Measurements from ENCODE around the gene NPBWR2. TPM values are rescaled to one million over a fixed set of nuclear protein-coding genes. Genes with fewer than 3 reads are reported as not detected.

The NPBWR2 gene, protein sequence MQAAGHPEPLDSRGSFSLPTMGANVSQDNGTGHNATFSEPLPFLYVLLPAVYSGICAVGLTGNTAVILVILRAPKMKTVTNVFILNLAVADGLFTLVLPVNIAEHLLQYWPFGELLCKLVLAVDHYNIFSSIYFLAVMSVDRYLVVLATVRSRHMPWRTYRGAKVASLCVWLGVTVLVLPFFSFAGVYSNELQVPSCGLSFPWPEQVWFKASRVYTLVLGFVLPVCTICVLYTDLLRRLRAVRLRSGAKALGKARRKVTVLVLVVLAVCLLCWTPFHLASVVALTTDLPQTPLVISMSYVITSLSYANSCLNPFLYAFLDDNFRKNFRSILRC
- not detected for total RNA-seq (2013)
- polyA plus RNA-seq (not detected), polyA minus RNA-seq (not detected in 2 replicates), total RNA-seq (0 to 0.45 (median 0) reads per million in 11 experiments)

DNA sequence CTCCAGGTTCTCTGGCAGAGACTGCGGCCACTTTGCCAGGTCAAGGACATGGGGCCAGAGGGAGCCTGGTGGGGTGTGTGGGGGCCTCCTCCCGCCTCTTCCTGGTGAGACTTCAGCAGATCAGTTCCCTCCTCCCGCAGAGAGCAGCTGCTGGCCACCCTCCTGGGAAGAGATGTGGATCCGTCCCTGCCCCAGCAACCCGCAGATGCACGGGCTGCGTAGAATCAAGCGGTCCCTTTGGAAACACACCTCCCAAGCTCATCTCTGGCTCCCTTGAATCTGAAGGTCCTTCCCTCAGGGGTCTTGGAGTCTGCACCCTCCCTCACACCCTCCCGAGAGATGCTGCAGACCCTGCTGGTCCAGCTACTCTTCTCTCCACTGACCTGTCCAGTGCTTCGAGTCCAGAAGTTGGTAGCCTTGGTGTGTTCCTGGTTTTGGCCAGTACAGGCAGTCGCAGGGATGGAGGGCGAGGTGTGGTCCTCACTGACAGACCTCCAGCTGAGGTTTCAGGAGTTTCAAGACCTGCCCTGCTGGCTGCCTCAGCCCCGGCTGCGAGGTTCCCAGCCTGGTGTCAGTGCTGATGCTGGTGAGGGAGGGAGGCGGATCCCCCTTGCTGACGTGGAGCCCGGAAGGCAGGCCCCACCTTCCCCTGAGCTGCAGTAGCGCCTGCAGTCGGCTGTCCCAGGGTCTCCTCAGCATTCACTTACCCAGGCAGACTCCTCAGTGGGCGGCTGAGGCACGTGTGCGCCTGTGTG is at the start of gene NPBWR2:
Gene NPBWR2, minus strand, starts transcription at position 585 of the 755 bp plus-strand sequence. CDS start 734 bp downstream, outside the sequence.
- Histone ChIP-seq H3K27ac (ENCODE audit: low read depth in 1 of 2, low read length in 2 of 2) (no peak within 1 kb of the TSS), H3K27me3 (ENCODE audit: control insufficient read depth in 2 of 2, insufficient read depth in 2 of 2, low read length in 2 of 2) (peaks cover 3 to 16% of the 10 kb centered on the region in 2 donors), H3K9ac (ENCODE audit: insufficient read depth, low read length, poor library complexity, severe bottlenecking) (no peak within 1 kb of the TSS), H3K79me2 (ENCODE audit: insufficient read depth, low read length) (no peaks in the 10 kb centered on the region), H3K4me1 (ENCODE audit: control insufficient read depth in 1 of 2, insufficient read depth in 2 of 2, low read length in 2 of 2) (peaks cover 9 to 14% of the 10 kb centered on the region in 2 donors), H3K9me3 (replicated peaks in 1 of 2; ENCODE audit: control insufficient read depth in 1 of 2, insufficient read depth in 1 of 2, low read length in 2 of 2) (no peaks in the 10 kb centered on the region), H4K20me1 (ENCODE audit: insufficient read depth, low read length) (no peaks in the 10 kb centered on the region), H3K36me3 (replicated peaks in 1 of 2; ENCODE audit: control insufficient read depth in 1 of 2, insufficient read depth in 2 of 2, low read length in 2 of 2) (no peaks in the 10 kb centered on the region), H3K4me2 (replicated peaks; ENCODE audit: extremely low read depth, low read length, poor library complexity, severe bottlenecking) (peak within 1 kb of the TSS; percentile 45), H3K4me3 (replicated peaks in 1 of 3; ENCODE audit: low read depth in 2 of 3, low read length in 3 of 3) (no peak within 1 kb of the TSS), H2AFZ (ENCODE audit: insufficient read depth, low read depth, low read length, poor library complexity, severe bottlenecking) (peak within 1 kb of the TSS; percentile 61)
- Mint-ChIP-seq H3K4me1 (peaks cover 15% of the 10 kb centered on the region), H3K9me3 (peaks cover 0 to 2% (median 0%) of the 10 kb centered on the region in 7 donors), H3K36me3 (no peaks in the 10 kb centered on the region), H3K27me3 (ENCODE audit: low read depth in 3 of 3) (peaks cover 24 to 39% (median 38%) of the 10 kb centered on the region in 3 donors), H3K4me3 (peak within 1 kb of the TSS; percentile 9 to 89), H3K27ac (no peak within 1 kb of the TSS)
- intact Hi-C loops (cut with micrococcal nuclease), result no loop called here
- TF ChIP-seq, protein P1, sequence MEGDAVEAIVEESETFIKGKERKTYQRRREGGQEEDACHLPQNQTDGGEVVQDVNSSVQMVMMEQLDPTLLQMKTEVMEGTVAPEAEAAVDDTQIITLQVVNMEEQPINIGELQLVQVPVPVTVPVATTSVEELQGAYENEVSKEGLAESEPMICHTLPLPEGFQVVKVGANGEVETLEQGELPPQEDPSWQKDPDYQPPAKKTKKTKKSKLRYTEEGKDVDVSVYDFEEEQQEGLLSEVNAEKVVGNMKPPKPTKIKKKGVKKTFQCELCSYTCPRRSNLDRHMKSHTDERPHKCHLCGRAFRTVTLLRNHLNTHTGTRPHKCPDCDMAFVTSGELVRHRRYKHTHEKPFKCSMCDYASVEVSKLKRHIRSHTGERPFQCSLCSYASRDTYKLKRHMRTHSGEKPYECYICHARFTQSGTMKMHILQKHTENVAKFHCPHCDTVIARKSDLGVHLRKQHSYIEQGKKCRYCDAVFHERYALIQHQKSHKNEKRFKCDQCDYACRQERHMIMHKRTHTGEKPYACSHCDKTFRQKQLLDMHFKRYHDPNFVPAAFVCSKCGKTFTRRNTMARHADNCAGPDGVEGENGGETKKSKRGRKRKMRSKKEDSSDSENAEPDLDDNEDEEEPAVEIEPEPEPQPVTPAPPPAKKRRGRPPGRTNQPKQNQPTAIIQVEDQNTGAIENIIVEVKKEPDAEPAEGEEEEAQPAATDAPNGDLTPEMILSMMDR (IDR thresholded peaks at IDR 0.05), result no peak
- WGBS (ENCODE audit: insufficient coverage), result 64% methylated on average over 17 of the region's 22 CpGs
- no peak for DNase-seq

DNA sequence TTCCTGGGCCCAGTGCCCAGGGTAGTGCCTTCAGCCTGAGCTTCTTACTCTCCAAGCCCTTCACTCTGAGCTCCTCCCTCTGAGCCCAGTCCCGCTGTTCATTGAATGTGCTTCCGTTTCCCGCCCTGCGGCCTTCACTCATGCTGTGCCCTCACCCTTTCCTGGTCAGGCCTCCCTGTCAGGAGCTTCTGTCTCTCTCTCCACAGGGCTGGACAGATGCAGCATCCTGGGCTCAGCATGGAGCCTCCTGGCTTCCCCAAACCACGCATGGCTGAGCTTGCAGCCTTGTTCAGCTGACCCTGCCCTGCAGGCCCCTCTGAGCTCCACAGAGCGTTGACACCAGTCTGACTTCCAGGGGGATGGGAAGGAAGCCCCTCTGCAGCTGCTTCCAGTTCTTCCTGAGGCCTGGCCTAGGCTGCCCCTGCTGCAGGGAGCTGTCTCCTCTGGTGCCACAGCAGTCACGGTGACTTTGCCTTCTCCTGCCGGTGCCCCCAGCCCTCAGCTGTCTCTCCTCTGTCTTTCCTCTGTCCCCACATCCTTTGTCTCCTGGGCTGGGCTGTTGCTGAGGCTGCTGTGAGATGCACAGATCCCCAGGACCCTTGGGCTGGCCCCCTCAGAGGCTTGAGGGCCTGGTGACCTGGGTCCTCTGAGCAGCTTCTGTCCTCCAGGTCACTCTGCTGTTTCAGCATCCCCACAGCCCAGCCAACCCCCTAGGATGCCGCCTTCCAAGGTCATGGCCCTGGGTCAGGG is 48.9 kb upstream of the NPBWR2 start:
- no peaks in the 10 kb centered on the region for H4K20me1 ChIP-seq (ENCODE audit: insufficient read depth, low read length)
- Mint-ChIP-seq H3K27ac (no peak overlapping the region), H3K9me3 (peaks cover 0 to 3% (median 0%) of the 10 kb centered on the region in 7 donors), H3K4me3 (no peak overlapping the region), H3K36me3 (no peaks in the 10 kb centered on the region), H3K4me1 (no peaks in the 10 kb centered on the region), H3K27me3 (ENCODE audit: low read depth in 3 of 3) (peaks cover 8 to 18% (median 10%) of the 10 kb centered on the region in 3 donors)
- no peak overlapping the region for H3K4me2 ChIP-seq (replicated peaks; ENCODE audit: extremely low read depth, low read length, poor library complexity, severe bottlenecking)
- no peaks in the 10 kb centered on the region for H3K36me3 ChIP-seq (replicated peaks in 1 of 2; ENCODE audit: control insufficient read depth in 1 of 2, insufficient read depth in 2 of 2, low read length in 2 of 2)
- peaks cover 0 to 12% of the 10 kb centered on the region in 2 donors for H3K27me3 ChIP-seq (ENCODE audit: control insufficient read depth in 2 of 2, insufficient read depth in 2 of 2, low read length in 2 of 2)
- H3K27ac ChIP-seq (ENCODE audit: low read depth in 1 of 2, low read length in 2 of 2), result no peak overlapping the region
- H2AFZ ChIP-seq (ENCODE audit: insufficient read depth, low read depth, low read length, poor library complexity, severe bottlenecking), result no peak overlapping the region
- H3K9me3 ChIP-seq (replicated peaks in 1 of 2; ENCODE audit: control insufficient read depth in 1 of 2, insufficient read depth in 1 of 2, low read length in 2 of 2), result no peaks in the 10 kb centered on the region
- H3K9ac ChIP-seq (ENCODE audit: insufficient read depth, low read length, poor library complexity, severe bottlenecking), result no peak overlapping the region
- H3K79me2 ChIP-seq (ENCODE audit: insufficient read depth, low read length), result no peaks in the 10 kb centered on the region
- 80% methylated on average over 8 of the region's 9 CpGs for WGBS (ENCODE audit: insufficient coverage)
- TF ChIP-seq, protein P1 (IDR thresholded peaks at IDR 0.05), result no peak
- intact Hi-C loops (cut with micrococcal nuclease), result no loop called here
- no peak for DNase-seq
- H3K4me1 ChIP-seq (ENCODE audit: control insufficient read depth in 1 of 2, insufficient read depth in 2 of 2, low read length in 2 of 2), result no peaks in the 10 kb centered on the region
- H3K4me3 ChIP-seq (replicated peaks in 1 of 3; ENCODE audit: low read depth in 2 of 3, low read length in 3 of 3), result no peak overlapping the region
